Tongue (tissue), 2 donors: ENCODE measurements around the gene CYP1A1. TPM values are rescaled to one million over a fixed set of nuclear protein-coding genes. Genes with fewer than 3 reads are reported as not detected.
"Not testable (repeated sequence)": the region's sequence is repeated elsewhere in the genome, so short reads cannot be mapped to it uniquely, and the experiment has no call there.

Experiments
- DNase-seq: peaks from one replicate; pipeline ENCODE4 v3.0.0-alpha.2; 2015
- total RNA-seq: library from RNA; depleted of rRNA; stranded (reverse); fragments of >200 nt; gene quantifications from one replicate; pipeline ENCODE4 v1.2.3, GENCODE V29; 2014

The CYP1A1 gene
- total RNA-seq, 1 donor from 2014 or later, result 0.51 TPM

DNA sequence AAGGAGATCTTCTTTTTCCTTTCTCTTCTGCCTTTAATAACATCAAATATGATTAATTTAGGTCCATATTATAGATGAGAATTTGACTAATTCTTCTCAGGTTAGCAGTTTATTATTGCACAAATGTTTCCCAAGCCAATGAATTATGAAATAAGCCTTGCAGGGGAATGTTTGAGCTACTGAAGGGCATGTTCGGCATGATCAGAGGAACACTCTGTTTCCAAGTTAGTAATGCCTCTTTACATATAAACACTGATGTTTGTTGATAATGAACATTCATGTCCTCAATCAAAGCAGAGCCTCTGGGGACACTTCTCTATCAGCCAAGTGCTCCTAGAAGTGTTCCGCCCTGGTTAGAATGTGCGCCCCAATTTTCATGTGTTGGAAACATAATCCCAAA lies 10.0 kb upstream of the CYP1A1 start:
- no peak for DNase-seq

DNA sequence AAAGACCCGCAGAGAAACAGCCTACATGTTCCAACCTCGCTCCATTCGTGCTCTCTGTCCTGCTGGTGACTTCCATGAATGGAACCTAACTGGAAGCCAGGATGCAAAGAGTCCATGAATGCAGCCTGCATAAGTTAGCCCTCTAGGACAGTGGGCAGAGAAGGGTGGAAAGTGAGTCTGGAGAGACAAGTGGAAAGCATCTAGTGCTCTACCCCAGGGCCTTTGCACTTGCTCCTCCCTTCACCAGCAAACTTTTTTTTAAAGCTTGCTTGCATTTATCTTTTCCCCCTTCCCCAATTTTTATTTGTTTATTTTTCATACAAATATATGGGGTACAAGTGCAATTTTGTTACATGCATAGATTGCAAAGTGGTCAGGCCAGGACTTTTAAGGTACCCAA lies 7.9 kb upstream of the CYP1A1 start:
- DNase-seq, result no peak

DNA sequence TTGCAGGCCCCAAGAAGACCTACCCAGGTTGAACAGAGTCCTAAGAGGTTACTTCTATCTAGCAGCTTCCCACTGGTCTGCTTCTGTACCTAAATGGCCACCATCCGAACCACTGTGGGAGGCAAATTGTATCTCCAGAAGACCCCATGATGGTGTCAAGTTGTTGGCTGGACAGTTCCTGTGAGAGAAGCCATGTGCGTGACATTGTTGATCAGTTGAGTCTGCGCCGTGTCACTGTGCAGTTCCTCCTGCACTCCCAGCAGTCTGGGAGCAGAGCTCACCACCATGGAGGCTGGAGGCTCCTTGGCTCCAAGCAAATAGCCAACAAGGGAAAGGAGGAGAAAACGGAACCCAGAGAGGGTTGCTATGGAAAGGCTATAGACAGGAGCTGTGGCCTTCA lies 7.5 kb upstream of the CYP1A1 start:
- no peak for DNase-seq

DNA sequence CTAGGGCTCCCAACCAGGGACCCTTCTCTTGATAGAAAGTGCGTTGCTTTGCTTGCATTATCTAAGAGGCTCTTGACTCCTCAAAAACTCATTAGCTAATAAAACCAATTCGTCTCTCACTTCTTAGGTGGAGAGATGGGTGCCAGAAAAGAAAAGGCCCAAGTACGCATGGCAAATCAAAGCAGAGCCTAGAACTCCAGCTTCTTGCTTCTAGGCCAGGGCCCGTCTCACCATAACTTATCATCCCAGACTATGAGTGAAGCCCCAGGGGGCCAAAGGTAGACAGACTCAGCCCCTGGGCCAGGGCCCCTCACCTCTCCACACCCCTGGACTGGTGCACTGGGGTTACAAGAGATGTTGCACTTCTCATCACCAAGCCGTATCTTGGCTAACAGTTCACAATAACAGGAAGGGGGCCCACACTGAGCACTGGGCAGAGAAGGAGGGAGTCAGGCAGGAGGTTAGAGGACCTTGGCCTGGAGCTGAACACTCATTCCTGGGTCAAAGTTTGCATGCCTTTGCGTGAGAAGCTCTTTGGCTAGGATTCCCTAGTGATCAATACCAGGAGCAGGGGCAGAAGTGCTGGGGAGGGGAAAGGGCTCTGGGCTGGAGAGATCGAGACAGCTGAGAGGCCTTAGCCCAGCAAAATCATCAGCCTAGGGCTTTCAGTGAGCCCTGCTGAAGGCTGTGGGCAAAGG lies 5.4 kb upstream of the CYP1A1 start:
- no peak for DNase-seq

DNA sequence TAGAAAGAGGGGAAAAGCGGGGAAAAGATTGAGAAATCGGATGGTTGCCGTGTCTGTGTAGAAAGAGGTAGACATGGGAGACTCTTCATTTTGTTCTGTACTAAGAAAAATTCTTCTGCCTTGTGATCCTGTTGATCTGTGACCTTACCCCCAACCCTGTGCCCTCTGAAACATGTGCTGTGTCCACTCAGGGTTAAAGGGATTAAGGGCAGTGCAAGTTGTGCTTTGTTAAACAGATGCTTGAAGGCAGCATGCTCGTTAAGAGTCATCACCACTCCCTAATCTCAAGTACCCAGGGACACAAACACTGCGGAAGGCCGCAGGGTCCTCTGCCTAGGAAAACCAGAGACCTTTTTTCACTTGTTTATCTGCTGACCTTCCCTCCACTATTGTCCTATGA lies 4.0 kb upstream of the CYP1A1 start:
- not testable (repeated sequence) for DNase-seq

DNA sequence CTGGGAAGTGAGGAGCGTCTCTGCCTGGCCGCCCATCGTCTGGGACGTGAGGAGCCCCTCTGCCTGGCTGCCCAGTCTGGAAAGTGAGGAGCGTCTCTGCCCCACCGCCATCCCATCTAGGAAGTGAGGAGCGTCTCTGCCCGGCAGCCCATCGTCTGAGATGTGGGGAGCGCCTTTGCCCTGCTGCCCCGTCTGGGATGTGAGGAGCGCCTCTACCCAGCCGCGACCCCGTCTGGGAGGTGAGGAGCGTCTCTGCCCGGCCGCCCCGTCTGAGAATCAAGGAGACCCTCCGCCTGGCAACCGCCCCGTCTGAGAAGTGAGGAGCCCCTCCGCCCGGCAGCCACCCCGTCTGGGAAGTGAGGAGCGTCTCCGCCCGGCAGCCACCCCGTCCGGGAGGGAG lies 3.4 kb upstream of the CYP1A1 start:
- DNase-seq, result not testable (repeated sequence)

DNA sequence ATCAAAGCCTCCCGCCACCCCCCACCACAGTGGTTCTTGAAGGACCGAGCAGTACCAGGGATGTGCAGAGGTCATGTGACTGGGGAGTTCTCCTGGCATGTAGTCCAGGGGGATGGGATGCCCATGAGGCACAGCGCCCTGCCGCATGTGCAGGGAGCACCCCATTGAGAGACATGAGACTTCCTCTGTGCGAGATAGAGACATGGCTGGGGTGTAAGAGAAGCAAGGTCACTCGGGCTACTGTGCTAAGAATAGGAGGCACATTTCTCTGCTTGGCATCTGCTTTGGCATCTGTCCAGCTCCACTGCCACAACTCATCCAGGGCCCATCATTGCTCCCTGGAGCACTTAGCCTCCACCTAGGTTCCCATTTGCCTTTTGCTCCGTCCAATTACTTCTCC lies 2.4 kb upstream of the CYP1A1 start:
- DNase-seq, result peak; percentile 47

DNA sequence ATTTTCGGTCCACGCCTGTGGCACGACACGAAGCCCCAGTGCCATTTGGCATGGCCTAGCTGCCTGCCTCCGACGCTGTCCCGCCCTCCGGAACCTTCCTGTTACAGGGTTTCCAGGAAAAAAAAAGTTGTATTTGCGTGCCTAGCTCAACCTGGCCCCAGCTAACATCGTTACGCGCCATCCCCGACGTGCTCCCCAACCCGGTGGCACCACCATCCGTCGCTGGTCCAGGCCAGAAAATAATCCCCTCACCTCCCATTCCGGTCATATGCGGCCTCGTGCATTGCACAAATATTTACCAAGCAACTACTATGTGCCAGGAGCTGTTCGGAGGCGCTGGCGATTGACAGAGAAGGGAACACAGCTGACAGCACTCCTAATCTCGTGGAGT lies 1.4 kb upstream of the CYP1A1 start:
- DNase-seq, result no peak

DNA sequence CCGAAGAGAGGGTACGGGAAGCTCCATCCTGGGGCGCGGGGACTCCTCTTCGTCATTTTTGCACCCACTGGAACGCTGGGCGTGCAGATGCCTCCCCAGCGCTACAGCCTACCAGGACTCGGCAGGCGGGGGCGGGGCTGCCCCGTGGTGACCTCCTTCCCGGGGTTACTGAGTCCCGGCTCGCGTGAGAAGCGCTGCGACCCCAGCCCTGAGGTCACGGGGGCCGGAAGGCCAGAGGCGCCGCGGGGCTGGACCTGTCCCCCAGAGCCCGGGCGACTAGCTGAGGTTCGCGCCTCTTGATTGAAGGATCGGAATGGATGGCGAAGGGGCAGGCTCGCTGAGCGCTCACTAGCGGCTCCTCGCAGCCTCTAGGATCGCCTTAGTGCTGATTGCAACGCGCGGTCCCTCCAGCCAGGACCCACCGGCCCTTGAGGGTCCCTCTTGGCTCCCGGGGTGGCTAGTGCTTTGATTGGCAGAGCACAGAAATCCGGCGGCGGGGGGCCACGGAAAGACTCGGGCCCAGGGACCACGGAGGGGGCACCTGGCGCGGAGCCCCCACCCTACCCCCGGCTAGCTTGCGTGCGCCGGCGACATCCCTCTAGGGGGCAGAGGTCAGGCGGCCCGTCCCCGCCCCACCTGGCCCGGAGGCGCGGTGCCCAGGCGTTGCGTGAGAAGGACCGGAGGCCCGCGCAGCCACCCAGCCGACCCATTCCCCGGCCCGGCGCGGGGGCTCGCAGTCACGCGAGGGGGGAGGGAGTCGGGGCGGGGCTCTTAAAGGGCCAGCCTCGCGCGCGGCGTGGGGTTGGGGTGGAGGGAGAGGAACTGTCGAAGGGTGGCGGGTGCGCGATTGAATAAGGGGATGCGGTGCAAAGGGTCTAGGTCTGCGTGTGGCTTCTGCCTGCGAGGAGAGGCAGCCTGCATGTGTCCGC lies 781 bp upstream of the CYP1A1 start:
- DNase-seq, result no peak

DNA sequence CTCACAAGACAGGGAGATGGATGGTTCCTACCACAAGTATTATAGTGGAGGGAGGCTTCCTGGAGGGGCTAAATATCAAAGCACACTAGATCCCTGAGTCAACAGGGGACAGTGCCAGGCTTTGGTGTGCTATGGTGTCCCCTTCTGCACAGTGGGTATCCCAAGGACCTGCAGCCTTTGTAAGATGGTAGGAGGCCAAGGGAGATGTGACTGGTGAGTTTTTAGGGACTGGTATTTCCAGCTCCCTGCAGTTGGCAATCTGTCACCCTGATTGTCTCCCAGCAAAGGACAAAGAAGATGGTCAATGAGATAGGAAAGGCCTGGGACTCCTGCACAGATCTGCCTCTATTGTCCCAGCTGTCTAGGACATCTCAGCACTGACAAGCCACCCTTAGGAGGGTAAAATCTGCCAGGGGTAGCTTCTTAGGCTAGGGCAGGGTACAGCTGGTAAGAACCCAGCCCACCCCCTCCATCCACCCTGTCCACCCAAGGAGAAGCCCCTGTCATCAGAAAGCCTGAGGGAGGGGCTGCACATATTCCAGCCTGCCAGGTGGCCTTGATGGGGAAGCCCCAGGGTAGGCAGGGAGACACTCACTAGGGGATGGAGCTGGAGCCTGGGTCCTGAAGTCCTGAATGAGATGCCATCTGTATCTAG lies 631 bp downstream of the CYP1A1 start:
- no peak for DNase-seq

DNA sequence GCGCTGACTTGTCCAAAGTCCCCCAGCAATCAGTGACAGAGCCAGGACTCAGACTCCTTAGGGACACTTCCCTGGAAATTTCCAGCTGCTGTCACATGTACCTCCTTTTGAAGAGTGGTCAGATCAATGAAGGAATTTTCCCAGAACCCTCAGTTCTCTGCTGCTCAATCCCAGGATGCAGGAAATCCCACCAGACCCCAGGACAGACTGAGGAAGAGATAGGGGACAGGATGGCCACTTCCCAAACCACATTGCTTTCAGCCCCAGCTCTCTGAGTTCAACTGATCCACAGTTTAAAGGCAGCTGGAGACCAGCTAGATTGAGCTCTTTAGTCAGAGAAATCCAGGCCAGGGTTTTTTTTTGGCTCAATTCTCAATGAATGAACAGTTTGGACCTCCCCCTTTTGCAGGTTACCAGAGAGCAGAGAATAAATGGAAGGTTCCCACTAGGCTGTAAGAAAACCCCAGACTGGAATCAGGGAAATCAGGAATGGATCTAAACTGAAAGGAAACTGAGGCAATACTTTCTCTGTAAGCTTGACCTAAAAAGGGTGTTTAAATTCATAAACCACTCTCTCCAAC lies 1.5 kb downstream of the CYP1A1 start:
- peak; percentile 73 for DNase-seq

DNA sequence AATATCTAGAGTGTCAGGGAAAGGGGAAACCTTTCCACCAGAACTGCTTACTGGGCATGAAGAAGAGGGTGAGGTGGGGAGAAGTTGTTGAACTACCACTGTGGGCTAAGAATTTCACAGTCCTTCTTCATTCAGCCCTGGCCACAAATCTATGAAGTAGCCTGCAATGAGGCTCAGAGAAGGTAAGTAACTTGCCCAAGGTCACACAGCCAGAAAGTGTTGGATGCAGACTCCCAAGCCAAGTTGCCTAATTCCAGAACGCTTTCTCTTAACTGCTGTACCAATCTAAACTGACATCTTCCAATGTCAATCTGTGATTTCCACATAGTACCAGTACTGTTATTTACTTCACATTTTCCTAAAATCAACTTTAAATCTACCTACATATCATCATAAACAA lies 2.1 kb downstream of the CYP1A1 start:
- no peak for DNase-seq

DNA sequence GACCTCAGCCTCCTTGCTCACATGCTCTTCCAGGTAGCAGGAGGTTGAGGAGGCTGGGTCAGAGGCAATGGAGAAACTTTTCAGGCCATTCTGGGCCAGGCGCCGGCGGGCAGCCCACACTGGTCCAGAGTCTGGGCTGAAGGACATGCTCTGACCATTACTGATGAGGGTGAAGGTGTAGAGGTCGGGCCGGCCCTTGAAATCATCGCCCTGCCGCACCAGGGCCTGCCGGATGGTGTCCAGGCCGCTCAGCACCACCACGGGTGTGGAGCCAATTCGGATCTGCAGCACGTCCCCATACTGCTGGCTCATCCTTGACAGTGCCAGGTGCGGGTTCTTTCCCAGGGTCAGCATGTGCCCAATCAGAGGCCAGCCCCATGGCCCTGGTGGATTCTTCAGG lies 2.7 kb downstream of the CYP1A1 start:
- DNase-seq, result no peak

DNA sequence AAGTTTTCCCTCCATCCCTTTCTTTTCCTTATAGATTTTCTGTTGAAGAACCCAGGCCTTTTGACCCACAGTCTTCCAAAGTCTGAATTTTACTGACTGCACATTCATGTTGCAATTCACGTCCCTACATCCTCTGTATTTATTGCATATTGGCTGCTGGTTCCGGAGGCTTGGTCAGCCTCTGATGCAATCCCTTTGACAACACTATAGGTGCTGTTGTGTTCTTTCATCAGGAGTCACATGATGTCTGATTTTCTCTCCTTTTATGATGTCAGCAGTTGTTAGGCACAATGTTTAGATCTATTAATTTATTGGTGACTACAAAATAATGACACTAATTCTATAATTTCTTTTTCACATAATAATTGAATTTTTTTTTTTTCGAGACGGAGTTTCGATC lies 8.7 kb downstream of the CYP1A1 start:
- DNase-seq, result no peak

DNA sequence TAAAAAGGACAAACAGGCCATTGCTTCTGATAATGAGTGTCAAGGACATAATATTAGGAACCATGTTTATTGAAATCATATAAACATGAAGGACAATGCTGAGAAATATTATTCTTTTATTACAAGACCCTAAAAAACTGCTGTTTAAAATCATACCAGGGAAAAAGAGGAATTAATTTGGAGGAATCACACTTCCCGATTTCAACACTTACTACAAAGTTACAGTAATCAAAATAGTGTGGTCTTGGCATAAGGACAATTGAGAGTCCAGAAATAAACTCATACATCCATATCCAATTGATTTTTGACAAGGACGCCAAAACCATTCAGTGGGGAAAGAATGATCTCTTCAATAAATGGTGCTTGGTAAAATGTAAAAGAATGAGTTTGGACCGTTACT lies 13.0 kb downstream of the CYP1A1 start:
- no peak for DNase-seq

DNA sequence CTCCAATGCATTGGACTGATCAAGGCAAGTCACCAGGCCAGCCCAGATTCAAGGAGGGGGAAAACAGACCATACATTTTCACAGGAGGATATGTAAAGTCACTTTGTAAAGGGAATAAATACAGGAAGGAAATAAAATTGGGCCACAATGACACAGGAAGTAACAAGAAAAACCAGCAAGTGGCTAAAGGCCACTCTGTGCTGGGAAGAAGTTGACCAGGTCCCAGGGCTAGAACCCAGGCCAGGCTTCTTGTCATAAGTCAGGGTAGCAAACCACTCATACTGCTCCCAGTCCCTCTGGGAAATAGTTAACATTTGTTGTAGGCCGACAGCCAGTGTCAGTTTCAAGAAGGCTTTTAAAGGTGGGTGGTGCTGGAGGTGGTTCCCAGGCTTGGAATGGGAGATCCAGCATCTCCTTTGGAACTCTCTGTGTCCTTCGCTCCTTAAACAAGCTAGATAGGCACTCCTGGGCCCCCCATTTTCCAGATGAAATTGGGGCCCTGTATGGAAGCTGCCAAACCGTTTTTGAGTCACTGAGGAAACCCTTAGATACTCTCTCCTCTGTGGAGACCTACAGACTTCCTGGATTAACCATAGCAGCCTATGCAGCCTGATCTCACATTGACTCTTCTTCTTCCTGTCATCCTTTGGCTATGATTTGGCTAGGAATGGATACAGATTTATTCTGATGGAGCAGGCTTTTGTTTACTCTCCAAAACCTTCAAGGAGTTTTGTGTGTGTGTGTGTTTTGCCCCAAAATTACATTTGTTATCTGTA lies 14.8 kb downstream of the CYP1A1 start:
- no peak for DNase-seq

DNA sequence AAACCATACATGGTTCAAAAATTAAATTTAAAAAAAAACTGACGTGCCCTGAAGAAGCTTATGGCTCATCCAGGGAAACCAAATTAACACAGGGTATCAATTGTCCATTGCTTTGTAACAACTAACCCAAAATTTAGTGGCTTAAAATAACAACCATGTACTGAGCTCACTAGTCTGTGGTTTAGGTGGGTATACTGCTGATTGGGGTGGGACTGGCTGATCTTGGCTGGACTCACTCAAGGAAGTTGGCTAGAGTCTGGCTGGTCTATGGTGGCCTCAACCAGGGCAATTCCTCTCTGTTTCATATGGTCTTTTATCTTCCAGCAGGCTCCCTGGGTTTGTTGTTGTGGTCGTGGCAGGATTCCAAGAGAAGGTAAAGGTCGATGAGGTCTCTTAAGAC lies 15.4 kb downstream of the CYP1A1 start:
- no peak for DNase-seq

DNA sequence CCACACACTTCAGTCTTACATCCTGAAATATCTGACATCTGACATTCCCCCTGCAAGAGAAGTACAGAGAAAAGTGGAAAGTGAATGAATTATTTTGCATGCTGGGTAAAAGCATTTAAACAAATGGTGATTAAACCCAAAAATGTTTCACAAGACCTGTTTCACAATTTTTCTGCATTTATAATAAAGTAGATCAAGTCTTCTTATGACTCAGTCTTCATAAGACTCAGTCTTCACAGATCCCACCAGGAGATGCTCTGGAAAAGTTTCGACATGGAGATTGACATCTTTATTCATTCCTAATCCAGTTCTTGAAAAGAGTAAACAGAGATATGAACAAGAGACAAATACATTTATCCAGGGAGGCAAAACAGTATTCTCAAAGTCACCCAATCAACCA lies 16.3 kb downstream of the CYP1A1 start:
- no peak for DNase-seq

DNA sequence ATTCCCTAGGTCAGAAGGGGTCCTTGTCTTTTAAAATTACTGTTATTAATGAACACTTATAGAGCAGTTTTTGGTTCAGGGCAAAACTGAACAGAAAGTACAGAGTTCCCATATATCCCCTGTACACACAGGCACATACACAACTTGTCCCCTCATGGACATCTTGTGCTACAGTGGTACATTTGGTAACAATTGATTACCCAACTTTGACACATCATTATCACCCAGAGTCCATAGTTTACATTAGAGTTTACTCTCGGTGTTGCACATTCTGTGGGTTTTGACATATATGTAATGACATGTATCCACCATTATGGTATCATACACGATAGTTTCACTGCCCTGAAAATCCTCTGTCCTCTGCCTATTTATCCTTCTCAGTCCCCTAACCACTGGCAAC lies 28.5 kb downstream of the CYP1A1 start:
- no peak for DNase-seq

DNA sequence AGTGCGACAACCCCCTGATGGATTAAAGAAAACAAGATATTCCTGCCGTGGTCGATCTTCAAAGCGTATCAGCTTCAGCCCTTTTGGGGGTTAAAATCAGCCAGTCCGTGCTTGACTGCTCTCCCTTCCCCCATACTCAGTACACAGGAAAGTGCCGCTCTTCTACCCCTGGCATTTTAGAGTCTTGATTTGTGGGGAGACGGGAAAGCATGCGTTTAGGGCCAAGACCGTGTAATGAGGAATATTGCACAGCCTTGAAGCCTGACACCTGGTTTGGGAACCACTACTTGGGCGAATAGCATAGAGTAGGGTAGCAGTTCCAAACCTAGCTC lies 29.0 kb downstream of the CYP1A1 start:
- no peak for DNase-seq

DNA sequence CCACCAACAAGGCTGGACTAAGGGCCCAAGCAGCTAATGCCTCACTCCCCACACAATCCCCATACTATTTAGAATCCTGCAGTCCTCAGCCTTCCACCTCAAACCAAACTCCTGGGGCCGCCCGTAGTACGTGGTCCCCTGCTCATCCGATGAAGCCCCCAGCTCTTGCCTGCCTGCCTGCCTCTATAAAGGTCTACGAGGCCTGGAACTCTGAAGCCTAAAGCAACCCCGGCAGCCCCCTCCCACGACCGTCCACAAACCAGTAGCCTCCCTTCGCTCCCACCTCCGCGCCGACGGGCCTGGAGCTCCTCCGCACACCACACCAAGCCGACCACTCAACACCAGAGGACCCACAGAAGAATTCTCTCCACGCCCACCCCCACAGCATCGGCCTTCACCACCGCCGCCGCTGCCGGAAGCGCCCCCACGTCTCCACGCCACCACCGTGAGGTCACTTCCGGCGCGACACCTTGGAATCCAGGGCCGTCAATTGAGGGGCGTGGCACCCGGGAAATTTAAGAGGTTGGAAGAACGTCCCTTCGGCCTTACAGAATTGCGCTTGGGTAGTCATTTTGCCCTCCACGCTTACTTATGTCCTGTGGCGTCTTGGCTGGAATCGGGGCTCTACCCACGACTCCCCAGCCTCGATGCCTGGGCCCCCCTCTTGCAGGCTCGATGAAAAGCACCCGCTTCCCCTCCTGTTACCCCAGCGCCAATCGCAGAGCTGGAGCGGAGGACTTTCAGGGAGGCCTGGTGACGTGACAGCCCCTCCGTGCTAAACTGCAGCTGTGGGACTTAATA lies 29.5 kb downstream of the CYP1A1 start, which contains the start of gene EDC3:
Gene EDC3, minus strand, starts transcription at position 428 of the 801 bp plus-strand sequence. CDS start 20,900 bp downstream, outside the sequence.
- peak; percentile 97 for DNase-seq
